HepG2 (cell line): Measurements from ENCODE around the gene IL1RAPL1. TPM values are rescaled to one million over a fixed set of nuclear protein-coding genes. Genes with fewer than 3 reads are reported as not detected.

Source experiments
- ATAC-seq: fragments of 200-7000 bp; cut with Tn5 transposase; 3 replicates; pipeline ENCODE4 v1.9.1; 2020; ENCODE audit warnings: mild to moderate bottlenecking, moderate library complexity
- BruUV-seq: library from RNA; stranded (reverse); fragments of 400-500 nt; replicated peaks from 2 replicates; lab custom pipeline; 2021; lab: Mats Ljungman, UMichigan
- CTCF ChIA-PET: fragments of 300-600 bp; formaldehyde crosslinking; extraction: SDS; loops from one replicate; lab custom pipeline; 2021; ENCODE audit warnings: low total read pairs, inconsistent platforms, low intra/inter-chr PET ratio; lab: Yijun Ruan, JAX
- POLR2A ChIA-PET: fragments of 350-600 bp; sonication (Branson Sonifier 250); formaldehyde crosslinking; loops from one replicate; lab custom pipeline; 2020; ENCODE audit warnings: antibody characterized with exemption, inconsistent platforms; lab: Yijun Ruan, JAX
- DNase-seq: peaks from one replicate; pipeline ENCODE4 v3.0.0-alpha.2; 2015; ENCODE audit warnings: low spot score
- FAIRE-seq: peaks from 3 replicates; lab custom pipeline; 2011; peaks lifted over from hg19 to GRCh38; lab: Jason Lieb, UNC
- H2AFZ ChIP-seq: one replicate; pipeline ENCODE4 v1.6.1; 2011; ENCODE audit warnings: low read length, inconsistent platforms
- H3K27ac ChIP-seq: fragments of 300-600 bp; 3 replicates; pipeline ENCODE4 v1.8.0; 2011; ENCODE audit warnings: mixed run types, mild to moderate bottlenecking, mixed read lengths, low read length, inconsistent platforms; ENCODE audit not compliant: insufficient read depth; ENCODE audit errors: extremely low read length
- H3K27me3 ChIP-seq, 2 experiments: fragments of 200-600 bp in 1 of 2; 2 replicates in 1 of 2; 3 replicates in 1 of 2; pipeline versions ENCODE4 v1.6.0 to v1.8.0; 2011; ENCODE audit warnings: low read length in 2 of 2, mild to moderate bottlenecking in 2 of 2, moderate library complexity in 2 of 2, inconsistent platforms in 1 of 2; ENCODE audit not compliant: insufficient read depth in 2 of 2, control insufficient read depth in 1 of 2
- H3K36me3 ChIP-seq, 2 experiments: fragments of 200-600 bp in 1 of 2; replicated peaks in 1 of 2; 2 replicates in 1 of 2; 3 replicates in 1 of 2; pipeline versions ENCODE4 v1.5.1 to v1.8.0; 2011; ENCODE audit warnings: low read length in 2 of 2, inconsistent platforms in 1 of 2; ENCODE audit not compliant: insufficient read depth in 2 of 2, control insufficient read depth in 1 of 2
- H3K4me1 ChIP-seq: 2 replicates; pipeline ENCODE4 v1.5.1; 2012; ENCODE audit warnings: low read length, inconsistent platforms; ENCODE audit not compliant: insufficient read depth
- H3K4me2 ChIP-seq: 2 replicates; pipeline ENCODE4 v1.6.0; 2011; ENCODE audit warnings: low read depth, low read length, inconsistent platforms
- H3K4me3 ChIP-seq, 3 experiments: fragments of 200-600 bp in 1 of 3; sonication (generic), shearing (Covaris generic) in 1 of 3; replicated peaks in 1 of 3; 2 replicates each; pipeline ENCODE4 v1.5.1; 2011 to 2016; ENCODE audit warnings: low read length in 3 of 3, inconsistent platforms in 2 of 3, low read depth in 2 of 3, mild to moderate bottlenecking in 2 of 3, control low read depth in 1 of 3, mixed read lengths in 1 of 3; ENCODE audit not compliant: insufficient read depth in 1 of 3
- H3K79me2 ChIP-seq: one replicate; pipeline ENCODE4 v1.6.1; 2011; ENCODE audit warnings: low read length, inconsistent platforms; ENCODE audit not compliant: insufficient read depth
- H3K9ac ChIP-seq: 2 replicates; pipeline ENCODE4 v1.6.0; 2011; ENCODE audit warnings: mild to moderate bottlenecking, low read depth, low read length, inconsistent platforms; ENCODE audit not compliant: insufficient read depth
- H3K9me3 ChIP-seq: 2 replicates; pipeline ENCODE4 v1.5.1; 2012; ENCODE audit warnings: mild to moderate bottlenecking, low read length
- H4K20me1 ChIP-seq: 2 replicates; pipeline ENCODE4 v1.6.0; 2011; ENCODE audit warnings: inconsistent platforms, mild to moderate bottlenecking, low read length, moderate library complexity; ENCODE audit not compliant: insufficient read depth
- DNMT3B ChIP-seq: conservative IDR thresholded peaks from 2 replicates; pipeline ENCODE4 v1.6.1; 2016; ENCODE audit warnings: missing biosample characterization, control low read depth
- FOXO1 ChIP-seq: sonication (generic); formaldehyde crosslinking; IDR thresholded peaks from 2 replicates; pipeline ENCODE4 v1.4.0; 2020; ENCODE audit warnings: missing genetic modification reagents
- HNRNPL ChIP-seq: fragments of 200-400 bp; formaldehyde crosslinking; IDR thresholded peaks from 2 replicates; pipeline ENCODE4 v1.6.1; 2017; ENCODE audit warnings: mild to moderate bottlenecking, low read depth, low read length
- HNRNPUL1 ChIP-seq: fragments of 200-400 bp; formaldehyde crosslinking; IDR thresholded peaks from 2 replicates; pipeline ENCODE4 v1.6.1; 2017; ENCODE audit warnings: low read depth, mild to moderate bottlenecking, low read length, moderate library complexity
- RBAK ChIP-seq: sonication (generic); formaldehyde crosslinking; IDR thresholded peaks from 2 replicates; pipeline ENCODE4 v1.5.1; 2020; ENCODE audit warnings: mild to moderate bottlenecking, missing genetic modification reagents
- REL ChIP-seq: sonication (generic); formaldehyde crosslinking; conservative IDR thresholded peaks from 2 replicates; pipeline ENCODE4 v1.8.0; 2022; ENCODE audit warnings: mild to moderate bottlenecking, missing genetic modification reagents, moderate library complexity
- RELA ChIP-seq: sonication (generic); formaldehyde crosslinking; IDR thresholded peaks from 2 replicates; pipeline ENCODE4 v1.4.0; 2020; ENCODE audit warnings: missing genetic modification reagents
- SNAPC5 ChIP-seq: sonication (generic); formaldehyde crosslinking; IDR thresholded peaks from 2 replicates; pipeline ENCODE4 v1.8.1; 2023; ENCODE audit warnings: mild to moderate bottlenecking, missing genetic modification reagents, borderline replicate concordance
- TEAD2 ChIP-seq: sonication (generic); formaldehyde crosslinking; IDR thresholded peaks from 2 replicates; pipeline ENCODE4 v1.9.0; 2021; ENCODE audit warnings: missing genetic modification reagents
- TFDP2 ChIP-seq: sonication (generic); formaldehyde crosslinking; IDR thresholded peaks from 2 replicates; pipeline ENCODE4 v1.4.0; 2020; ENCODE audit warnings: missing genetic modification reagents
- TOPORS ChIP-seq: sonication (generic); formaldehyde crosslinking; IDR thresholded peaks from 2 replicates; pipeline ENCODE4 v1.8.0; 2023; ENCODE audit warnings: mild to moderate bottlenecking, missing genetic modification reagents
- ZNF138 ChIP-seq: sonication (generic); formaldehyde crosslinking; IDR thresholded peaks from 2 replicates; pipeline ENCODE4 v1.5.0; 2020; ENCODE audit warnings: mild to moderate bottlenecking, low read depth, missing genetic modification reagents
- ZNF18 ChIP-seq: sonication (generic); formaldehyde crosslinking; IDR thresholded peaks from 2 replicates; pipeline ENCODE4 v1.8.0; 2022; ENCODE audit warnings: mild to moderate bottlenecking, missing genetic modification reagents; ENCODE audit not compliant: insufficient replicate concordance
- ZNF660 ChIP-seq: sonication (generic); formaldehyde crosslinking; IDR thresholded peaks from 2 replicates; pipeline ENCODE4 v1.5.1; 2020; ENCODE audit warnings: mild to moderate bottlenecking, low read depth, missing genetic modification reagents, borderline replicate concordance
- WGBS: methylation state at CpG from one replicate; pipeline ENCODE4 v1.1.6; 2017; ENCODE audit warnings: low lambda C conversion rate; 5-methylcytosine and 5-hydroxymethylcytosine counted together
- in situ Hi-C: cut with HindIII; loops from 2 replicates; pipeline ENCODE4 v1.10.0; 2017; ENCODE audit warnings: low pct_unique_long_range_greater_than_20kb; ENCODE audit not compliant: extremely low pct_ligation_motif_present
- intact Hi-C: fragments of 100-400 bp; cut with micrococcal nuclease; formaldehyde crosslinking; loops from one replicate; pipeline ENCODE4 v1.10.0; 2022; ENCODE audit not compliant: unreplicated experiment
- polyA plus RNA-seq, 8 experiments: library from polyadenylated mRNA; depleted of rRNA in 3 of 8; stranded (reverse) in 7 of 8; unstranded in 1 of 8; fragments of >200 nt; fragmentation: Illumina TruSeq in 4 of 8; extraction: Trizol in 4 of 8; gene quantifications; 2 replicates each; pipeline versions ENCODE4 v1.2.1 to v1.2.3, GENCODE V29; 2011 to 2016; ENCODE audit warnings: low read depth in 4 of 8, missing spikeins in 1 of 8, mixed read lengths in 1 of 8; ENCODE audit not compliant: insufficient read depth in 1 of 8
- total RNA-seq, 5 experiments: library from RNA; depleted of rRNA; stranded (reverse); fragments of >200 nt; fragmentation: Illumina TruSeq; extraction: Trizol; gene quantifications; 2 replicates each; pipeline ENCODE4 v1.2.3, GENCODE V29; 2016; ENCODE audit warnings: low read depth in 1 of 5

The IL1RAPL1 gene
- total and polyA plus RNA-seq, 2 of the 13 experiments (the other 11 are each of a cell fraction or from before 2014, with no cell fraction given): 0.04 TPM; not detected in 1

GRCh38 chrX:28920153-28920943 is 333.1 kb downstream of the IL1RAPL1 start:
- DNase-seq (no peak), FAIRE-seq (no peak), ATAC-seq (no peak)
- in situ Hi-C loops: no loop called here
- Histone ChIP-seq H3K9me3 (no peaks in the 10 kb centered on the region), H3K4me1 (no peaks in the 10 kb centered on the region), H2AFZ (no peak overlapping the region), H3K4me3 (no peak overlapping the region), H3K4me2 (no peak overlapping the region), H3K79me2 (no peaks in the 10 kb centered on the region), H3K27me3 (no peaks in the 10 kb centered on the region), H4K20me1 (no peaks in the 10 kb centered on the region), H3K9ac (no peak overlapping the region), H3K27ac (no peak overlapping the region), H3K36me3 (no peaks in the 10 kb centered on the region)
- CTCF ChIA-PET: no interaction called here
- WGBS: 35% methylated on average over 4 of the region's 5 CpGs
- POLR2A ChIA-PET: no interaction called here
- BruUV-seq: no TSS peak
- TF ChIP-seq DNMT3B (CRISPR knock-in tag): no peak
- intact Hi-C loops: no loop called here

GRCh38 chrX:28922106-28922505 is 334.9 kb downstream of the IL1RAPL1 start:
- no peak overlapping the region for H2AFZ ChIP-seq
- POLR2A ChIA-PET: no interaction called here
- no peaks in the 10 kb centered on the region for H3K36me3 ChIP-seq
- no peak overlapping the region for H3K4me3 ChIP-seq
- no TSS peak for BruUV-seq
- H3K79me2 ChIP-seq: no peaks in the 10 kb centered on the region
- no peak overlapping the region for H3K4me2 ChIP-seq
- DNase-seq (no peak), ATAC-seq (no peak), FAIRE-seq (no peak)
- intact Hi-C loops: no loop called here
- in situ Hi-C loops: no loop called here
- H3K27ac ChIP-seq: no peak overlapping the region
- no peak for TF ChIP-seq HNRNPUL1
- TF ChIP-seq RBAK (CRISPR knock-in tag): no peak
- TF ChIP-seq TEAD2: no peak
- TF ChIP-seq HNRNPL: no peak
- TF ChIP-seq SNAPC5 (CRISPR knock-in tag): no peak
- no peak for TF ChIP-seq TOPORS
- TF ChIP-seq ZNF18 (CRISPR knock-in tag): no peak
- TF ChIP-seq RELA (CRISPR knock-in tag): no peak
- no peak for TF ChIP-seq FOXO1 (CRISPR knock-in tag)
- TF ChIP-seq REL (CRISPR knock-in tag): no peak
- TF ChIP-seq ZNF138 (CRISPR knock-in tag): no peak
- no peak for TF ChIP-seq ZNF660
- no peak for TF ChIP-seq TFDP2 (CRISPR knock-in tag)
- CTCF ChIA-PET: no interaction called here
- no peak overlapping the region for H3K9ac ChIP-seq
- H3K4me1 ChIP-seq: no peaks in the 10 kb centered on the region
- 36% methylated on average over 2 of the region's 2 CpGs for WGBS
- no peaks in the 10 kb centered on the region for H3K27me3 ChIP-seq
- H3K9me3 ChIP-seq: no peaks in the 10 kb centered on the region
- H4K20me1 ChIP-seq: no peaks in the 10 kb centered on the region
